Neural progenitor cell (in vitro differentiated cells): ENCODE data around the gene HS2ST1. TPM values are rescaled to one million over a fixed set of nuclear protein-coding genes. Genes with fewer than 3 reads are reported as not detected.

Experiments used
- DNase-seq: peaks from one replicate; pipeline ENCODE4 v3.0.0-alpha.2; 2016; ENCODE audit warnings: low spot score
- H2AFZ ChIP-seq: fragments of 200-600 bp; sonication (generic); replicated peaks from 2 replicates; pipeline ENCODE4 v1.6.1; 2016; ENCODE audit warnings: antibody characterized with exemption
- H3F3A ChIP-seq: fragments of 200-600 bp; sonication (generic); 2 replicates; pipeline ENCODE4 v1.6.1; 2016; ENCODE audit warnings: antibody characterized with exemption, low read depth
- H3K27ac ChIP-seq: fragments of 200-600 bp; sonication (generic); 2 replicates; pipeline ENCODE4 v1.5.1; 2016; ENCODE audit warnings: mild to moderate bottlenecking
- H3K27me3 ChIP-seq: fragments of 200-600 bp; sonication (generic); 2 replicates; pipeline ENCODE4 v1.6.1; 2016; ENCODE audit warnings: mild to moderate bottlenecking, moderate library complexity
- H3K36me3 ChIP-seq: fragments of 200-600 bp; sonication (generic); 2 replicates; pipeline ENCODE4 v1.5.1; 2016
- H3K4me1 ChIP-seq: fragments of 200-600 bp; sonication (generic); 2 replicates; pipeline ENCODE4 v1.6.1; 2016; ENCODE audit warnings: mixed run types
- H3K4me2 ChIP-seq: fragments of 200-600 bp; sonication (generic); 2 replicates; pipeline ENCODE4 v1.6.1; 2016
- H3K4me3 ChIP-seq: fragments of 200-600 bp; sonication (generic); 2 replicates; pipeline ENCODE4 v1.5.1; 2016
- H3K79me2 ChIP-seq: fragments of 200-600 bp; sonication (generic); 2 replicates; pipeline ENCODE4 v1.6.1; 2016; ENCODE audit warnings: low read depth
- H3K9ac ChIP-seq: fragments of 200-600 bp; sonication (generic); 2 replicates; pipeline ENCODE4 v1.6.1; 2016
- H3K9me3 ChIP-seq: fragments of 200-600 bp; sonication (generic); 2 replicates; pipeline ENCODE4 v1.5.1; 2016; ENCODE audit warnings: low read depth
- H4K20me1 ChIP-seq: fragments of 200-600 bp; sonication (generic); 2 replicates; pipeline ENCODE4 v1.6.1; 2016; ENCODE audit warnings: low read depth
- H3K27ac Mint-ChIP-seq: 3 replicates; pipeline ENCODE4 v1.8.0; 2021; ENCODE audit warnings: mixed read lengths
- H3K27me3 Mint-ChIP-seq: 2 replicates; pipeline ENCODE4 v1.8.0; 2022; ENCODE audit warnings: low read depth, mild to moderate bottlenecking, inconsistent platforms, moderate library complexity, mixed read lengths; ENCODE audit not compliant: insufficient read depth
- H3K36me3 Mint-ChIP-seq: 3 replicates; pipeline ENCODE4 v1.8.0; 2021; ENCODE audit warnings: mixed read lengths
- H3K4me1 Mint-ChIP-seq: 3 replicates; pipeline ENCODE4 v1.8.0; 2021; ENCODE audit warnings: mixed read lengths
- H3K4me3 Mint-ChIP-seq: 3 replicates; pipeline ENCODE4 v1.8.0; 2021; ENCODE audit warnings: mild to moderate bottlenecking, moderate library complexity, mixed read lengths
- H3K9me3 Mint-ChIP-seq: 3 replicates; pipeline ENCODE4 v1.8.0; 2020; ENCODE audit warnings: mixed read lengths
- EZH2 ChIP-seq: fragments of 200-600 bp; sonication (generic); IDR thresholded peaks from 2 replicates; pipeline ENCODE4 v1.6.1; 2017; ENCODE audit warnings: antibody characterized with exemption, mild to moderate bottlenecking, moderate library complexity
- EZH2phosphoT487 ChIP-seq: fragments of 200-600 bp; sonication (generic); IDR thresholded peaks from 2 replicates; pipeline ENCODE4 v1.6.1; 2017; ENCODE audit warnings: antibody characterized with exemption
- total RNA-seq: library from RNA; depleted of rRNA; stranded (reverse); fragments of >200 nt; gene quantifications from 2 replicates; pipeline ENCODE4 v1.2.3, GENCODE V29; 2015; ENCODE audit warnings: low replicate concordance
- TF ChIP-seq, protein P1 (sequence below): fragments of 200-600 bp; sonication (generic); IDR thresholded peaks from 2 replicates; pipeline ENCODE4 v1.5.1; 2017; ENCODE audit warnings: antibody characterized with exemption, mild to moderate bottlenecking

The HS2ST1 gene
- total RNA-seq, 1 donor from 2014 or later, result 33.2 TPM

DNA sequence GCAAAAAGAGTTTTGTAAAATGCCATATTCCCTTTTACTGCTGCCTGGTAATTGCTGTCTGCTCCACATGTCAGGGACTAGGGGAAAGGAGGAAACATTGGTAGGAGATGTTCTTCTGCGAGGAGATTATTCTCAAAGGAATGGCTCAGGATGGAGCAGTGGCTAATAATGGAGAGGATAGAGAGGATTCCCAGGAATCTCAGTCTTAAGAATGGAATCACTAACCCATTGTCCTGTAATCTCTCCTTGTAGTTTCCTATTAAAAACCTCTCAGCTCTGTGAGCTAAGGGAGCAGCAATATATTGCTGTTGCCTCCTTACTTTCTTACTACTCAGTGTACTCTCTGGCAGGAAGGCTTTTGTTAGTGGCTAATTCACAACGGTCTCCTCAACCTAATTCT lies 175.4 kb downstream of the HS2ST1 start:
- DNase-seq, result peak; percentile 73
- H4K20me1 ChIP-seq, result no peaks in the 10 kb centered on the region
- Mint-ChIP-seq H3K9me3 (no peaks in the 10 kb centered on the region), H3K4me3 (no peak overlapping the region), H3K4me1 (no peaks in the 10 kb centered on the region), H3K27me3 (no peaks in the 10 kb centered on the region), H3K27ac (no peak overlapping the region), H3K36me3 (no peaks in the 10 kb centered on the region)
- H3K4me3 ChIP-seq, result peak overlapping the region; percentile 14
- no peaks in the 10 kb centered on the region for H3K36me3 ChIP-seq
- TF ChIP-seq EZH2phosphoT487 (no peak), EZH2 (no peak)
- TF ChIP-seq, protein P1, sequence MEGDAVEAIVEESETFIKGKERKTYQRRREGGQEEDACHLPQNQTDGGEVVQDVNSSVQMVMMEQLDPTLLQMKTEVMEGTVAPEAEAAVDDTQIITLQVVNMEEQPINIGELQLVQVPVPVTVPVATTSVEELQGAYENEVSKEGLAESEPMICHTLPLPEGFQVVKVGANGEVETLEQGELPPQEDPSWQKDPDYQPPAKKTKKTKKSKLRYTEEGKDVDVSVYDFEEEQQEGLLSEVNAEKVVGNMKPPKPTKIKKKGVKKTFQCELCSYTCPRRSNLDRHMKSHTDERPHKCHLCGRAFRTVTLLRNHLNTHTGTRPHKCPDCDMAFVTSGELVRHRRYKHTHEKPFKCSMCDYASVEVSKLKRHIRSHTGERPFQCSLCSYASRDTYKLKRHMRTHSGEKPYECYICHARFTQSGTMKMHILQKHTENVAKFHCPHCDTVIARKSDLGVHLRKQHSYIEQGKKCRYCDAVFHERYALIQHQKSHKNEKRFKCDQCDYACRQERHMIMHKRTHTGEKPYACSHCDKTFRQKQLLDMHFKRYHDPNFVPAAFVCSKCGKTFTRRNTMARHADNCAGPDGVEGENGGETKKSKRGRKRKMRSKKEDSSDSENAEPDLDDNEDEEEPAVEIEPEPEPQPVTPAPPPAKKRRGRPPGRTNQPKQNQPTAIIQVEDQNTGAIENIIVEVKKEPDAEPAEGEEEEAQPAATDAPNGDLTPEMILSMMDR, result no peak
- peaks cover 3% of the 10 kb centered on the region for H3K79me2 ChIP-seq
- peak overlapping the region; percentile 88 for H3K27ac ChIP-seq
- H3K9me3 ChIP-seq, result no peaks in the 10 kb centered on the region
- peaks cover 43% of the 10 kb centered on the region for H3K4me1 ChIP-seq
- H2AFZ ChIP-seq, result no peak overlapping the region
- H3K27me3 ChIP-seq, result no peaks in the 10 kb centered on the region
- H3K9ac ChIP-seq, result no peak overlapping the region
- peak overlapping the region; percentile 67 for H3K4me2 ChIP-seq
- H3F3A ChIP-seq, result peaks cover 33% of the 10 kb centered on the region

DNA sequence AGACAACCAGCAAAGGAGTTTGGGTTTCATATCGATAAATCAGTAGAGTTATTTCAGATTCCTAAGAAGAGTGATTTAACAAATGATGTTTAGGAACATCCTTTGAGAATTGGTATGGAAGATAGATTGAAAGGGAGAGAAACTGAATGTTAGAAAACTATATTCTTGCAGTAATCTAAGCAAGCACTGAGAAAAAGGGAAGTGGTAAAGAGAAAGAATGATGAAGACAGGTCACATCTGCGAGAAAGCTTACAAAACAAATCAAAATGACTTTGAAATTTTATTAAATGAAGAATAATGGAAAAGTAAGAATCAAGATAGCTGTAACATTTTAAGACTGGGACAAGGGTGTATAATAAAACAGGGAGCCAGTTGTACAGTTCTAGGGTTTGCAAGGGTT lies 177.0 kb downstream of the HS2ST1 start:
- no peak overlapping the region for H3K4me3 ChIP-seq
- H3K79me2 ChIP-seq, result peaks cover under 1% of the 10 kb centered on the region
- no peaks in the 10 kb centered on the region for H3K36me3 Mint-ChIP-seq
- H3K9me3 ChIP-seq, result no peaks in the 10 kb centered on the region
- H3K4me1 ChIP-seq, result peaks cover 43% of the 10 kb centered on the region
- no peaks in the 10 kb centered on the region for H3K27me3 ChIP-seq
- no peak overlapping the region for H3K4me2 ChIP-seq
- no peak for TF ChIP-seq EZH2phosphoT487
- TF ChIP-seq, protein P1, result no peak
- TF ChIP-seq EZH2, result no peak
- no peak overlapping the region for H3K9ac ChIP-seq
- H3K4me3 Mint-ChIP-seq, result no peak overlapping the region
- H3K9me3 Mint-ChIP-seq, result no peaks in the 10 kb centered on the region
- no peak overlapping the region for H3K27ac ChIP-seq
- no peak for DNase-seq
- H3K27ac Mint-ChIP-seq, result no peak overlapping the region
- H3F3A ChIP-seq, result peaks cover 33% of the 10 kb centered on the region
- H3K36me3 ChIP-seq, result no peaks in the 10 kb centered on the region
- H4K20me1 ChIP-seq, result no peaks in the 10 kb centered on the region
- no peaks in the 10 kb centered on the region for H3K4me1 Mint-ChIP-seq
- no peak overlapping the region for H2AFZ ChIP-seq
- H3K27me3 Mint-ChIP-seq, result no peaks in the 10 kb centered on the region

DNA sequence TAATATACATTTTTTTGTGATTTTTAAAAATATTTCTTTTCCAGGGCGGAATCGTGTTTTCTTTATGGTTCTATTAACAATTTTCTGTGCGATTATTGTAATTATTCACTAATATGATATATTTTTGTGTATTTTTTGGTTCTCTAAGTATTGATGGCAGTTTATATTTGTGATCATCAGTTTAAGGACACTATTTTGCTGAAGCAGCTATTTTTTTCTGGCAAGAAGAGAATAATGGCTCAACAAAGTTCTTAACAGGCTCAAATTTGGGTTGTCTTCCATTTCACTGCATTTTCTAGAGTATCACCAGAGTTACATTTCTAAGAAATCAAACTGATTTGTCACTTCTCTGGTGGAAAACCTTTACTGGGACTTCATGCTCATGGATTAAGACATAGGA lies 178.4 kb downstream of the HS2ST1 start:
- H3K9me3 ChIP-seq, result no peaks in the 10 kb centered on the region
- H3K79me2 ChIP-seq, result no peaks in the 10 kb centered on the region
- TF ChIP-seq EZH2phosphoT487 (no peak), EZH2 (no peak)
- TF ChIP-seq, protein P1, result no peak
- H3K27me3 ChIP-seq, result no peaks in the 10 kb centered on the region
- no peak overlapping the region for H3K4me3 ChIP-seq
- H2AFZ ChIP-seq, result no peak overlapping the region
- DNase-seq, result no peak
- no peak overlapping the region for H3K27ac Mint-ChIP-seq
- no peak overlapping the region for H3K4me2 ChIP-seq
- H3K27me3 Mint-ChIP-seq, result no peaks in the 10 kb centered on the region
- H3K36me3 ChIP-seq, result no peaks in the 10 kb centered on the region
- H3K27ac ChIP-seq, result no peak overlapping the region
- H3K4me1 Mint-ChIP-seq, result no peaks in the 10 kb centered on the region
- H3K36me3 Mint-ChIP-seq, result peaks cover 4% of the 10 kb centered on the region
- H3F3A ChIP-seq, result peaks cover 25% of the 10 kb centered on the region
- H3K9me3 Mint-ChIP-seq, result no peaks in the 10 kb centered on the region
- peaks cover 34% of the 10 kb centered on the region for H3K4me1 ChIP-seq
- H4K20me1 ChIP-seq, result no peaks in the 10 kb centered on the region
- H3K4me3 Mint-ChIP-seq, result no peak overlapping the region
- H3K9ac ChIP-seq, result no peak overlapping the region
